Endothelial cell (in vitro differentiated cells): ENCODE data around the gene C19orf81. TPM values are rescaled to one million over a fixed set of nuclear protein-coding genes. Genes with fewer than 3 reads are reported as not detected.

Experiments used
- DNase-seq: peaks from one replicate; pipeline ENCODE4 v3.0.0; 2021; ENCODE audit warnings: low spot score
- H3K27ac Mint-ChIP-seq: one replicate; pipeline ENCODE4 v1.8.0; 2021; ENCODE audit warnings: mixed read lengths, inconsistent platforms; ENCODE audit not compliant: unreplicated experiment
- H3K27me3 Mint-ChIP-seq: one replicate; pipeline ENCODE4 v1.8.0; 2021; ENCODE audit warnings: mild to moderate bottlenecking, moderate library complexity, mixed read lengths, inconsistent platforms; ENCODE audit not compliant: unreplicated experiment
- H3K36me3 Mint-ChIP-seq: one replicate; pipeline ENCODE4 v1.8.0; 2021; ENCODE audit warnings: mild to moderate bottlenecking, low read depth, mixed read lengths, inconsistent platforms; ENCODE audit not compliant: unreplicated experiment
- H3K4me1 Mint-ChIP-seq: one replicate; pipeline ENCODE4 v1.8.0; 2021; ENCODE audit warnings: mild to moderate bottlenecking, mixed read lengths, inconsistent platforms; ENCODE audit not compliant: unreplicated experiment
- H3K4me3 Mint-ChIP-seq: one replicate; pipeline ENCODE4 v1.8.0; 2021; ENCODE audit warnings: mild to moderate bottlenecking, mixed read lengths, inconsistent platforms; ENCODE audit not compliant: unreplicated experiment
- H3K9me3 Mint-ChIP-seq: one replicate; pipeline ENCODE4 v1.8.0; 2021; ENCODE audit warnings: mixed read lengths, inconsistent platforms; ENCODE audit not compliant: unreplicated experiment
- total RNA-seq: library from RNA; stranded (reverse); fragmentation: NEBNext Ultra II Directional; extraction: Animal tissue kit (Norgen Biotek cat#: 25700); gene quantifications from one replicate; pipeline ENCODE4 v1.2.1, GENCODE V29; 2021; ENCODE audit not compliant: unreplicated experiment
- TF ChIP-seq, protein P1 (sequence below): fragments of 200-600 bp; sonication (generic); IDR thresholded peaks from one replicate; pipeline ENCODE4 v1.5.0; 2021; ENCODE audit warnings: antibody characterized with exemption; ENCODE audit not compliant: unreplicated experiment

The C19orf81 gene
- total RNA-seq, 1 donor from 2014 or later, result not detected

- no peak overlapping the region for H3K4me3 Mint-ChIP-seq
- H3K27ac Mint-ChIP-seq, result no peak overlapping the region
- H3K9me3 Mint-ChIP-seq, result peaks cover 36% of the 10 kb centered on the region
- no peak for DNase-seq
- TF ChIP-seq, protein P1, sequence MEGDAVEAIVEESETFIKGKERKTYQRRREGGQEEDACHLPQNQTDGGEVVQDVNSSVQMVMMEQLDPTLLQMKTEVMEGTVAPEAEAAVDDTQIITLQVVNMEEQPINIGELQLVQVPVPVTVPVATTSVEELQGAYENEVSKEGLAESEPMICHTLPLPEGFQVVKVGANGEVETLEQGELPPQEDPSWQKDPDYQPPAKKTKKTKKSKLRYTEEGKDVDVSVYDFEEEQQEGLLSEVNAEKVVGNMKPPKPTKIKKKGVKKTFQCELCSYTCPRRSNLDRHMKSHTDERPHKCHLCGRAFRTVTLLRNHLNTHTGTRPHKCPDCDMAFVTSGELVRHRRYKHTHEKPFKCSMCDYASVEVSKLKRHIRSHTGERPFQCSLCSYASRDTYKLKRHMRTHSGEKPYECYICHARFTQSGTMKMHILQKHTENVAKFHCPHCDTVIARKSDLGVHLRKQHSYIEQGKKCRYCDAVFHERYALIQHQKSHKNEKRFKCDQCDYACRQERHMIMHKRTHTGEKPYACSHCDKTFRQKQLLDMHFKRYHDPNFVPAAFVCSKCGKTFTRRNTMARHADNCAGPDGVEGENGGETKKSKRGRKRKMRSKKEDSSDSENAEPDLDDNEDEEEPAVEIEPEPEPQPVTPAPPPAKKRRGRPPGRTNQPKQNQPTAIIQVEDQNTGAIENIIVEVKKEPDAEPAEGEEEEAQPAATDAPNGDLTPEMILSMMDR, result no peak
- H3K36me3 Mint-ChIP-seq, result peaks cover 16% of the 10 kb centered on the region
- no peaks in the 10 kb centered on the region for H3K4me1 Mint-ChIP-seq
- H3K27me3 Mint-ChIP-seq, result peaks cover 17% of the 10 kb centered on the region
Observed at GRCh38 chr19:50702158-50702870, 53.1 kb downstream of the C19orf81 start.

DNA sequence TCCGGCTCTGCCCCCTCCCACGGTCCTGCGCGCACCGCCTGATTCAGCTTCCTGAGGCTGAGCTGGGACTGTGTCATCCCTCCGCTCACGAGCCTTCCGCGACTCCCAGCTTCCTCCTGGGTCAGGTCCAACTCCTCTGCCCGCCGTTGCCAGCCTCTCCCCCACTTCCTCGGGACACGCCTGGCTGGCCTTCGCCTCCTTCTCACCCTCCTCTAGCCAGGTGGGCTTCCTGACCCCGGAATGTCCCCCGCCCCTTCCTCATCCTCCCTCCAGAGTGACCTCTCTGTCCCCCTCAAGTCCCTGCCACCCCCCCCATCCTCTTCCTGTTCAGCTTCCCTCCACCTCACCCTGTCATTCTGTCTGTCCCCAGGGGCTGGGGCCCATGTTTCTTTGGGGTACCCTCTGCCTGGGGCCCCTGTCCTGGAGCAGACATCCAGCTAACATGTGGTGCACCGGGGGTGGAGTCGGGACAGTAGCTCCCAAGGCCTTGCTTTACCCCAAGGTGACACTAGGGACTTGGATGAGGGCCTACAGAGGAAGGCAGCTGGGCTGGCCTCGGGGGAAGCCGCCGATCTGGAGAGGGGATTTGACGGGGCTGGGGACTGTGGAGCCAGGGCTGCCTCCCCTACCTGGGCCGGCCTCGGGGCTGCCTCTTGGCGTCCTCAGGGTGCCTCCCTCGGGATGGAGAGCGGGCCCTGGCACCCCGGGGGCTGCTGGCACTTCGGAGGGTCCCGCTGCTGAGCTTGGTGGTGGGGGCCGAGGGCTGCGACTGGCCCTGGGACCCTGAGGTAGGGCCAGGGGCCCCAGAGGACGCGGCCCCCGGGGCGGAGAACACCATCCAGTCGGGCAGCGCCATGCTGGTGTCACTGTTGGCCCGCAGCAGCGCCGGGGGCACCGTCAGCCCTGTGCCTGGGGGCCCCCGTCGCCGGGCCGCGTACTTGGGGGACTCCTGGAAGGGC lies 53.9 kb downstream of the C19orf81 start:
- Mint-ChIP-seq H3K4me1 (no peaks in the 10 kb centered on the region), H3K9me3 (peaks cover 37% of the 10 kb centered on the region), H3K27ac (no peak overlapping the region), H3K36me3 (peaks cover 19% of the 10 kb centered on the region), H3K27me3 (peaks cover 19% of the 10 kb centered on the region), H3K4me3 (no peak overlapping the region)
- DNase-seq, result no peak
- TF ChIP-seq, protein P1, result no peak

GRCh38 chr19:50703915-50704796 lies 54.9 kb downstream of the C19orf81 start:
- no peak overlapping the region for H3K4me3 Mint-ChIP-seq
- no peak for DNase-seq

GRCh38 chr19:50705422-50706019 lies 56.3 kb downstream of the C19orf81 start:
- H3K9me3 Mint-ChIP-seq, result peaks cover 25% of the 10 kb centered on the region
- DNase-seq, result no peak
- H3K36me3 Mint-ChIP-seq, result peaks cover 10% of the 10 kb centered on the region
- peaks cover 15% of the 10 kb centered on the region for H3K27me3 Mint-ChIP-seq
- H3K4me3 Mint-ChIP-seq, result no peak overlapping the region
- no peak overlapping the region for H3K27ac Mint-ChIP-seq
- TF ChIP-seq, protein P1, result no peak
- no peaks in the 10 kb centered on the region for H3K4me1 Mint-ChIP-seq

More at GRCh38 chr19:50703915-50704796, 54.9 kb downstream of the C19orf81 start:
- Mint-ChIP-seq H3K27ac (no peak overlapping the region), H3K9me3 (peaks cover 29% of the 10 kb centered on the region), H3K36me3 (peaks cover 18% of the 10 kb centered on the region), H3K4me1 (no peaks in the 10 kb centered on the region), H3K27me3 (peaks cover 19% of the 10 kb centered on the region)
- TF ChIP-seq, protein P1, result no peak
